HG03460 (cell line): ENCODE results near the gene KRT12.
"Not testable (repeated sequence)": the region's sequence is repeated elsewhere in the genome, so short reads cannot be mapped to it uniquely, and the experiment has no call there.

ENCODE experiments used
- ATAC-seq: cut with Tn5 transposase; IDR thresholded peaks from one replicate; pipeline ENCODE4 v1.9.1; 2021; ENCODE audit not compliant: unreplicated experiment

Gene KRT12

GRCh38 chr17:40818733-40819527 is 48.1 kb downstream of the KRT12 start:
- ATAC-seq: peak; percentile 76

- no peak for ATAC-seq
These were observed 48.7 kb downstream of the KRT12 start for GRCh38 chr17:40818343-40818732.

DNA sequence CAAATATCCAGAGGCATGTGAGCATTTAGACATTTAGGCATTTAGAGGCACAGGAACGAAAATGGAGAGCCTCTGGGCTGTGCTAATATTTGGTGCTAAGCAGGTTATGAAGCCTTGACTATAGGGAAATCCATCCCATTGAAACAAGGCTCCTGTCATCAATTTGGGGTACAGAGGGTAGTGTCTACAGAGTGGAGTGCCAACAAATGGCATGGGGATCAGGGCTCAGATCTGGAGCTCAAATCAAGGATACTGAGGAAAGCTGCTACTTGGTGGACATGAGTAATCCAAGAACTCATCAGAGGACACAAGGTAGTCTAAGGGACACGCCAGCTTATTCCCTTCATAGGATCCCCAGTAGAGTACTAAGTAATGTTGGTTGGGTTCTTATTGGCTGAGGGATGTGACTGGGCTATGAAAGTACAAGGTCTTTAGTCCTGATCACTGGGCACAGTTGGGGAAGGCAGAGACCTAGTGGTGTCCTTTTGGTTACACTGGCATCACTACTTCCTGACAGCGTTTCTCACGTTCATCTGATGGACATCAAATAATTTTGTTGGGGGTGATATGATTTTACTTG is 49.8 kb downstream of the KRT12 start:
- ATAC-seq: no peak

DNA sequence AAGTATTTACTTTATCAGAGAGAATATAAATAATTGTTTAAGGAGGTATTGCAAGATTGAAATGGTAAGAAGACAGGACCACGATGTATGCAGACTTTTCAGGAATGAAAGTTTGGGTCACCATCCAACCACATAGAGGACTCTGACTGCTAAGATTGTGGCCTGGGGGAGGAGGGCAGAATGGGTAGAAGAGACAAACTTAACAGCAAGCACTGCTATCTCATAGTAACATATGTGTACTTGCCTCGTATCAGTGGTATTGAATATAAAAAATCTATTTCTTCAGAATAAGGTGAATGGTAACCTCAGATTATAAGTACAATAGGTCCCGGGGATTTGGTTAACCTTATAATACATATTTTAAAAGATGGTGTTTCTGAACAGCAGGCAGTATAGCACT is 50.5 kb downstream of the KRT12 start:
- no peak for ATAC-seq

DNA sequence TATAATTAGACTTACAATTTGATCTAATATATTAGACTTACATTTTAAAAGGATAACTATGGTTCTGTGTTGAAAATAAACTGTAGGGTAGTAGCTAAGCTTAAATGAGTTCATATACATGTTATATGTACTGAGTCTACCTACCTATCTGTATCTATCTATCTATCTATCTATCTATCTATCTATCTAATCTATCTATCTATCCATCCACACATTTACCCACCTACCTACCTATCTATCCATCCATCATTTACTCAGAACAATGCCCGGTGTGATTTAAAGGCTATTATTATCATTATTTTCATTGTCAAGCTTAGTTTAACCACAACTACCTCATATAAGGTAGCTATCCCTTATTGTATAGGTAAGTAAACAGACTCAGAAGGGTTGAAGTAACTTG is 51.6 kb downstream of the KRT12 start:
- ATAC-seq: no peak

GRCh38 chr17:40814657-40815056 is 52.4 kb downstream of the KRT12 start:
- ATAC-seq: not testable (repeated sequence)

DNA sequence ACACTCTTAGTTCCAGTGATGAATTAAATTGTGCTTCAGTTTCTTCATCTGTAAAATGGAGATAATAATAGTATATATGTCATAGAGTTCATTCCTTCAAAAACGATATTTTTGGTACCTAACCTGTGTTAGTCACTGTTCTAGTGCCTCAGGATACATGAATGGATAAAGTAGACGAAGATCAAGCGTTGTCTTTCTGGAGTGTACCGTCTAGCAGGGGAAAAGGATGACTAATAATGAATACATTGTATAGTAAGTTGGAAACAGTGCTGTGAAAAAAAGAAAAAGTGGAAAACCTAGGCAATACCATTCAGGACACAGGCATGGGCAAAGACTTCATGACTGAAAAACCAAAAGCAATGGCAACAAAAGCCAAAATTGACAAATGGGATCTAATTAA is 53.2 kb downstream of the KRT12 start:
- ATAC-seq: no peak

DNA sequence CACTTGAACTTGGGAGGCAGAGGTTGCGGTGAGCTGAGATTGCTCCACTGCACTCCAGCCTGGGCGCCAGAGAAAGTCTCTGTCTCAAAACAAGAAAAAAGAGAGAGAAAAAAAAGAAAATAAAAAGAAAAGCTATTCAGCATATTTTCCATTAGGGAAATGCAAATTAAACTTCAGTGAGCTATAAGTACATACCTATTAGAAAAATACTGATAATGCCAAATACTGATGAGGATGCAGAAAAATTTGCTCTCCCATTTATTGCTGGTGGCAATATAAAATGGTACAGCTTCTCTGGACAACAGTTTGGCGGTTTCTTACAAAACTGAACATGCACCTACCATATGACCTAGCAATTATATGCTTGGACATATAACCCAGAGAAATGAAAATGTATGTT is 54.4 kb downstream of the KRT12 start:
- ATAC-seq: no peak
